ENCODE measurements around the gene VTN.

The VTN gene

DNA sequence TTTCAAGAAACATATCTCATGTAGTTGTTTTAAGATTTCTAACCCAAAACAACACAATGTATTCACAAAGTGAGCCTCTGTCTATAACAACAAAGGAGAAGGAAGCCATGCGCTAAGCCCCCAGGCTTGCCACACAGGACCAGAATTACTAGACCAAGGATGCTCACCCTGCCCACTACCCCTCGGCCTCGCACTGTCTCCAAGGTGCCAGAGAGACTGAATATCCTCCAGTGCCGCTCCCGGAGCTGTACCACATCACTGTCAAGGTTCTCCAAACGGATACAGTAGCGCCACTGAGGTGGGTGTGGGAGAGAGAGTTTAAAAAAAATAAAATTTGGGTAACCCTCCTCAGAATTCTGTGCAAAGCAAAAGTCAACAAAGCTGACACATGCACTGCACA lies 19.8 kb downstream of the VTN start:
- Histone ChIP-seq H2AFZ (ENCODE audit: low read depth, low read length) (no peak overlapping the region), H3K36me3 (ENCODE audit: insufficient read depth, low read length) (peaks cover 94% of the 10 kb centered on the region), H3K79me2 (ENCODE audit: insufficient read depth, low read length) (peaks cover 1% of the 10 kb centered on the region; the same call in 1 of the 2 replicates), H3K27me3 (ENCODE audit: insufficient read depth, low read length, poor library complexity) (no peaks in the 10 kb centered on the region), H3K4me3 (ENCODE audit: low read depth in 1 of 2, low read length in 2 of 2) (no peak overlapping the region), H3K9me3 (ENCODE audit: insufficient read depth, low read length, severe bottlenecking) (no peaks in the 10 kb centered on the region), H3K4me1 (ENCODE audit: insufficient read depth, low read length) (peaks cover 4% of the 10 kb centered on the region; the same call in 1 of the 2 replicates), H3K4me2 (ENCODE audit: insufficient read depth, low read length) (no peak overlapping the region), H3K9ac (ENCODE audit: low read depth, low read length) (no peak overlapping the region), H3K27ac (ENCODE audit: low read length) (no peak overlapping the region), H4K20me1 (ENCODE audit: insufficient read depth, low read length) (peaks cover 15% of the 10 kb centered on the region; the same call in 1 of the 2 replicates)
- ATAC-seq (ENCODE audit: insufficient read depth, low read depth) (no peak), DNase-seq (no peak)
- TF ChIP-seq CTCF (IDR thresholded peaks at IDR 0.05; ENCODE audit: borderline replicate concordance, extremely low read depth, low read length, poor library complexity, severe bottlenecking) (no peak), EZH2 (IDR thresholded peaks at IDR 0.05; ENCODE audit: borderline replicate concordance, low read depth, low read length, severe bottlenecking) (no peak)

- H3K27ac ChIP-seq (ENCODE audit: low read length), result no peak overlapping the region
- no peaks in the 10 kb centered on the region for H3K27me3 ChIP-seq (ENCODE audit: insufficient read depth, low read length, poor library complexity)
- H4K20me1 ChIP-seq (ENCODE audit: insufficient read depth, low read length), result peaks cover 15% of the 10 kb centered on the region; the same call in 1 of the 2 replicates
- peaks cover 93% of the 10 kb centered on the region for H3K36me3 ChIP-seq (ENCODE audit: insufficient read depth, low read length)
- H3K4me2 ChIP-seq (ENCODE audit: insufficient read depth, low read length), result no peak overlapping the region
- no peaks in the 10 kb centered on the region for H3K9me3 ChIP-seq (ENCODE audit: insufficient read depth, low read length, severe bottlenecking)
- no peak overlapping the region for H3K9ac ChIP-seq (ENCODE audit: low read depth, low read length)
- no peaks in the 10 kb centered on the region for H3K4me1 ChIP-seq (ENCODE audit: insufficient read depth, low read length)
- H3K4me3 ChIP-seq (ENCODE audit: low read depth in 1 of 2, low read length in 2 of 2), result no peak overlapping the region
- H3K79me2 ChIP-seq (ENCODE audit: insufficient read depth, low read length), result no peaks in the 10 kb centered on the region; the same call in 1 of the 2 replicates
- no peak for DNase-seq
- ATAC-seq (ENCODE audit: insufficient read depth, low read depth), result no peak
- no peak for TF ChIP-seq EZH2 (IDR thresholded peaks at IDR 0.05; ENCODE audit: borderline replicate concordance, low read depth, low read length, severe bottlenecking)
- no peak for TF ChIP-seq CTCF (IDR thresholded peaks at IDR 0.05; ENCODE audit: borderline replicate concordance, extremely low read depth, low read length, poor library complexity, severe bottlenecking)
- no peak overlapping the region for H2AFZ ChIP-seq (ENCODE audit: low read depth, low read length)
Measured at GRCh38 chr17:28348979-28349378, 21.1 kb downstream of the VTN start.

- Histone ChIP-seq H3K36me3 (ENCODE audit: insufficient read depth, low read length) (peaks cover 93% of the 10 kb centered on the region), H3K79me2 (ENCODE audit: insufficient read depth, low read length) (no peaks in the 10 kb centered on the region), H3K9ac (ENCODE audit: low read depth, low read length) (no peak overlapping the region), H3K27ac (ENCODE audit: low read length) (no peak overlapping the region), H3K4me1 (ENCODE audit: insufficient read depth, low read length) (no peaks in the 10 kb centered on the region), H2AFZ (ENCODE audit: low read depth, low read length) (no peak overlapping the region), H4K20me1 (ENCODE audit: insufficient read depth, low read length) (peaks cover 20% of the 10 kb centered on the region; the same call in 1 of the 2 replicates), H3K4me2 (ENCODE audit: insufficient read depth, low read length) (no peak overlapping the region), H3K9me3 (ENCODE audit: insufficient read depth, low read length, severe bottlenecking) (no peaks in the 10 kb centered on the region), H3K27me3 (ENCODE audit: insufficient read depth, low read length, poor library complexity) (no peaks in the 10 kb centered on the region), H3K4me3 (ENCODE audit: low read depth in 1 of 2, low read length in 2 of 2) (no peak overlapping the region)
- no peak for TF ChIP-seq EZH2 (IDR thresholded peaks at IDR 0.05; ENCODE audit: borderline replicate concordance, low read depth, low read length, severe bottlenecking)
- TF ChIP-seq CTCF (IDR thresholded peaks at IDR 0.05; ENCODE audit: borderline replicate concordance, extremely low read depth, low read length, poor library complexity, severe bottlenecking), result no peak
- no peak for DNase-seq
- no peak for ATAC-seq (ENCODE audit: insufficient read depth, low read depth)
Measured at GRCh38 chr17:28347261-28347891, 22.7 kb downstream of the VTN start.

Measured in DND-41 (cell line).